ENCODE results near the gene KAT8.

The KAT8 gene

DNA sequence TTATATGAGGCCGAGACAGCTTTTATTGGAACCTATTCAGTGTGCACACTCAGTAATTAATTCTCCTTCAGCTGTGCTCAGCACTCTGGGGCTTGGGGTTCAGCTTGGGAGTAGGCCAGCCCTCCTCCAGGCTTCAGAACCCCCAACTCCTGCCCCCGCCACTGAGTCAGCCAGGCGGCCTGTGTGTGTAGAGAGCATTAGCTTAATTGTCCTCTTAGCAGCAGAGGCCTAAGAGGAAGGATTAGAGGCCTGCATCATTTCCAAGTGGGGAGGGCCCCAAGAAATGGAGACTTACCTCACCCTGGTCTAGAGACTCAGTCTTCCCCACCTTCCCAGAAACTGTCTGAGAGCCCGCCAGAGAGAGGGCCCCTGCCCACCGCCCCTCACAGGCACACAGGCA is 29.5 kb upstream of the KAT8 start:
- in situ Hi-C loops (cut with MboI; ENCODE audit: low pct_unique_long_range_greater_than_20kb, low sequenced_read_pairs, unreplicated experiment) = no loop called here
- TF ChIP-seq, protein P1, sequence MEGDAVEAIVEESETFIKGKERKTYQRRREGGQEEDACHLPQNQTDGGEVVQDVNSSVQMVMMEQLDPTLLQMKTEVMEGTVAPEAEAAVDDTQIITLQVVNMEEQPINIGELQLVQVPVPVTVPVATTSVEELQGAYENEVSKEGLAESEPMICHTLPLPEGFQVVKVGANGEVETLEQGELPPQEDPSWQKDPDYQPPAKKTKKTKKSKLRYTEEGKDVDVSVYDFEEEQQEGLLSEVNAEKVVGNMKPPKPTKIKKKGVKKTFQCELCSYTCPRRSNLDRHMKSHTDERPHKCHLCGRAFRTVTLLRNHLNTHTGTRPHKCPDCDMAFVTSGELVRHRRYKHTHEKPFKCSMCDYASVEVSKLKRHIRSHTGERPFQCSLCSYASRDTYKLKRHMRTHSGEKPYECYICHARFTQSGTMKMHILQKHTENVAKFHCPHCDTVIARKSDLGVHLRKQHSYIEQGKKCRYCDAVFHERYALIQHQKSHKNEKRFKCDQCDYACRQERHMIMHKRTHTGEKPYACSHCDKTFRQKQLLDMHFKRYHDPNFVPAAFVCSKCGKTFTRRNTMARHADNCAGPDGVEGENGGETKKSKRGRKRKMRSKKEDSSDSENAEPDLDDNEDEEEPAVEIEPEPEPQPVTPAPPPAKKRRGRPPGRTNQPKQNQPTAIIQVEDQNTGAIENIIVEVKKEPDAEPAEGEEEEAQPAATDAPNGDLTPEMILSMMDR (IDR thresholded peaks at IDR 0.05; ENCODE audit: extremely low read depth, insufficient read depth, missing control alignments) = no peak
- DNase-seq (ENCODE audit: low spot score) = no peak

- TF ChIP-seq, protein P1 (IDR thresholded peaks at IDR 0.05; ENCODE audit: extremely low read depth, insufficient read depth, missing control alignments) = no peak
- no peak for DNase-seq (ENCODE audit: low spot score)
- in situ Hi-C loops (cut with MboI; ENCODE audit: low pct_unique_long_range_greater_than_20kb, low sequenced_read_pairs, unreplicated experiment) = no loop called here
These were observed 28.8 kb upstream of the KAT8 start, which contains the start of gene PRSS53 for GRCh38 chr16:31088459-31089183. TSS of gene PRSS53 (minus strand) at chr16:31088943. CDS start at chr16:31088809, 134 bp downstream.

DNA sequence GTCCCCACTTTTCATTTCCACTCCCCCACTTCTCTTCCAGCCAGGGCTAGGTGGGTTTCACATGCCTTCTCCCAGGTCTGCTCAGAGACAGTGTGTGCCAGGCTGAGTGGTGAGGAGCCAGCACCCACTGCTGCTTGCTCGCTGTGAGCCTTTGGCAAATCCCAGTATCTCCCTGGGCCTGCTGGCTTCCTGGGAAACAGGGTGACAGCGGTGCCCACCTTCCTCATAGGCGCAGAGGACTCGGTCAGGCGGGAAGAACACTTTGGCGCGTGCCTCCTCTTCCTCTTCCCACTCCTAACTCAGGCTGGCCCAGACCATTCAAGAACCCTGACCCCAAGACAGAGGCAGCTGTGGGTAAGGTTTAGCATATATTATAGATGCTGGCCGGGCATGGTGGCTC is 28.3 kb upstream of the KAT8 start:
- no peak for DNase-seq (ENCODE audit: low spot score)
- in situ Hi-C loops (cut with MboI; ENCODE audit: low pct_unique_long_range_greater_than_20kb, low sequenced_read_pairs, unreplicated experiment) = no loop called here
- TF ChIP-seq, protein P1 (IDR thresholded peaks at IDR 0.05; ENCODE audit: extremely low read depth, insufficient read depth, missing control alignments) = no peak

- TF ChIP-seq, protein P1 (IDR thresholded peaks at IDR 0.05; ENCODE audit: extremely low read depth, insufficient read depth, missing control alignments) = no peak
- DNase-seq (ENCODE audit: low spot score) = no peak
- in situ Hi-C loops (cut with MboI; ENCODE audit: low pct_unique_long_range_greater_than_20kb, low sequenced_read_pairs, unreplicated experiment) = no loop called here
These were observed 26.9 kb upstream of the KAT8 start for GRCh38 chr16:31090540-31090939.

- no peak for DNase-seq (ENCODE audit: low spot score)
- TF ChIP-seq, protein P1 (IDR thresholded peaks at IDR 0.05; ENCODE audit: extremely low read depth, insufficient read depth, missing control alignments) = no peak
- in situ Hi-C loops (cut with MboI; ENCODE audit: low pct_unique_long_range_greater_than_20kb, low sequenced_read_pairs, unreplicated experiment) = no loop called here
These were observed 25.1 kb upstream of the KAT8 start for GRCh38 chr16:31092330-31092729.

DNA sequence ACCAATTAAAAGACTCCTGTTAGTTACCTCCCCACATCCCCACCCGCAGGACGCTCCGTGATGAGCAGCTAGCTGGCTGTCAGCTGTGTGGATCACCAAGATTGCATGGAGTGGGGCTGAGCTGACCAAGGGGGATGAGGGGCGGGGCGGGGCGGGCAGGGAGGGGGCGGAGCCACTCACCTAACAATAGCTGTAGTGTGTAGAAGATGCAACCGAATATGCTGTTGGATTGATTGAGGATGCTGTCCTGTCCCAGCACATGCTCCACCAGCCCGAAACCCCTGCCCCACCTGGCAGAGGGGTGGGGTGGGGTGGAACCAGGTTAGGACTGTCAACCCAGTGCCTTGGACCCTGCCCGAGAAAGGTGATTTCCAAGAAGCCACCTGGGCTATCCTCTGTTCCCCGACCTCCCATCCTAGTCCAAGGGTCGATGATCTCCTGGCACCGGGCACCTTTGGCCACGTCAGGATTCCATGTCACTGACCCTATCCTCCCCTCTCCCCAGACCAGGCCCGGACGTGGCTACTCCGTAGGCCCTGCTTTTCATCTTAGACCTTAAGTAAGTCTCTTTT is 24.2 kb upstream of the KAT8 start:
- no peak for DNase-seq (ENCODE audit: low spot score)
- in situ Hi-C loops (cut with MboI; ENCODE audit: low pct_unique_long_range_greater_than_20kb, low sequenced_read_pairs, unreplicated experiment) = no loop called here

More for the DNA sequence above, 24.2 kb upstream of the KAT8 start:
- TF ChIP-seq, protein P1 (IDR thresholded peaks at IDR 0.05; ENCODE audit: extremely low read depth, insufficient read depth, missing control alignments) = no peak

Data from GM13977 (cell line).